Measurements from ENCODE around the gene RNF5.

The RNF5 gene

GRCh38 chr6:32132110-32132509, 46.1 kb upstream of the RNF5 start:
- Histone ChIP-seq H4K20me1 (ENCODE audit: insufficient read depth) (no peaks in the 10 kb centered on the region), H2AFZ (ENCODE audit: low read depth) (no peak overlapping the region), H3K27me3 (ENCODE audit: insufficient read depth, low read depth) (no peaks in the 10 kb centered on the region), H3K4me3 (IDR thresholded peaks at IDR 0.05; ENCODE audit: insufficient read depth, low read depth, low read length) (no peak overlapping the region), H3K4me1 (ENCODE audit: low read depth, poor library complexity, severe bottlenecking) (peaks cover 14% of the 10 kb centered on the region), H3K79me2 (ENCODE audit: insufficient read depth, low read depth) (peaks cover 5% of the 10 kb centered on the region), H3K4me2 (no peak overlapping the region), H3K36me3 (ENCODE audit: insufficient read depth) (no peaks in the 10 kb centered on the region), H3K27ac (no peak overlapping the region), H3K9ac (no peak overlapping the region)
- no peak for TF ChIP-seq CTCF (conservative IDR thresholded peaks at IDR 0.05; ENCODE audit: low read depth, low read length)

GRCh38 chr6:32133786-32134185, 44.4 kb upstream of the RNF5 start:
- Histone ChIP-seq H4K20me1 (ENCODE audit: insufficient read depth) (no peaks in the 10 kb centered on the region), H3K27ac (no peak overlapping the region), H2AFZ (ENCODE audit: low read depth) (no peak overlapping the region), H3K36me3 (ENCODE audit: insufficient read depth) (no peaks in the 10 kb centered on the region), H3K4me1 (ENCODE audit: low read depth, poor library complexity, severe bottlenecking) (peaks cover 7% of the 10 kb centered on the region), H3K4me2 (no peak overlapping the region), H3K27me3 (ENCODE audit: insufficient read depth, low read depth) (no peaks in the 10 kb centered on the region), H3K4me3 (IDR thresholded peaks at IDR 0.05; ENCODE audit: insufficient read depth, low read depth, low read length) (no peak overlapping the region), H3K79me2 (ENCODE audit: insufficient read depth, low read depth) (no peaks in the 10 kb centered on the region; the same call in 1 of the 2 replicates), H3K9ac (no peak overlapping the region)
- TF ChIP-seq CTCF (conservative IDR thresholded peaks at IDR 0.05; ENCODE audit: low read depth, low read length), result no peak

- Histone ChIP-seq H3K9ac (no peak overlapping the region), H3K4me2 (no peak overlapping the region), H3K79me2 (ENCODE audit: insufficient read depth, low read depth) (no peaks in the 10 kb centered on the region), H3K4me1 (ENCODE audit: low read depth, poor library complexity, severe bottlenecking) (no peaks in the 10 kb centered on the region), H3K27me3 (ENCODE audit: insufficient read depth, low read depth) (no peaks in the 10 kb centered on the region), H4K20me1 (ENCODE audit: insufficient read depth) (no peaks in the 10 kb centered on the region), H3K4me3 (IDR thresholded peaks at IDR 0.05; ENCODE audit: insufficient read depth, low read depth, low read length) (no peak overlapping the region), H3K36me3 (ENCODE audit: insufficient read depth) (no peaks in the 10 kb centered on the region), H2AFZ (ENCODE audit: low read depth) (no peak overlapping the region), H3K27ac (no peak overlapping the region)
- TF ChIP-seq CTCF (conservative IDR thresholded peaks at IDR 0.05; ENCODE audit: low read depth, low read length), result no peak
Observed at GRCh38 chr6:32137454-32137853, 40.8 kb upstream of the RNF5 start.

- Histone ChIP-seq H3K27ac (no peak overlapping the region), H3K4me2 (no peak overlapping the region), H4K20me1 (ENCODE audit: insufficient read depth) (no peaks in the 10 kb centered on the region), H3K4me3 (IDR thresholded peaks at IDR 0.05; ENCODE audit: insufficient read depth, low read depth, low read length) (no peak overlapping the region), H3K79me2 (ENCODE audit: insufficient read depth, low read depth) (no peaks in the 10 kb centered on the region), H3K4me1 (ENCODE audit: low read depth, poor library complexity, severe bottlenecking) (no peaks in the 10 kb centered on the region), H3K27me3 (ENCODE audit: insufficient read depth, low read depth) (no peaks in the 10 kb centered on the region), H2AFZ (ENCODE audit: low read depth) (no peak overlapping the region), H3K9ac (no peak overlapping the region), H3K36me3 (ENCODE audit: insufficient read depth) (no peaks in the 10 kb centered on the region)
- TF ChIP-seq CTCF (conservative IDR thresholded peaks at IDR 0.05; ENCODE audit: low read depth, low read length), result no peak
Observed at GRCh38 chr6:32139590-32139989, 38.6 kb upstream of the RNF5 start.
